Natural killer cell (primary cell): Measurements from ENCODE around the gene BTBD9. TPM values are rescaled to one million over a fixed set of nuclear protein-coding genes. Genes with fewer than 3 reads are reported as not detected.

Source experiments
- ATAC-seq, 3 donors: fragments of 150-1000 bp in 2 of 3; fragments of 200-7000 bp in 1 of 3; cut with Tn5 transposase; 1 replicate in 1 of 3; 2 replicates in 2 of 3; pipeline ENCODE4 v1.10.0; 2021; ENCODE audit warnings: mild to moderate bottlenecking in 2 of 3, moderate library complexity in 2 of 3
- DNase-seq, 2 donors: peaks; one replicate each; pipeline versions ENCODE4 v3.0.0 to v3.0.0-alpha.2; 2013 to 2021; ENCODE audit warnings: mixed read lengths in 1 of 2
- H3K27ac ChIP-seq: one replicate; pipeline ENCODE4 v1.5.1; 2013; ENCODE audit warnings: mild to moderate bottlenecking, low read length
- H3K27me3 ChIP-seq: one replicate; pipeline ENCODE4 v1.6.1; 2013; ENCODE audit warnings: low read length; ENCODE audit not compliant: control insufficient read depth, insufficient read depth
- H3K36me3 ChIP-seq: one replicate; pipeline ENCODE4 v1.6.1; 2013; ENCODE audit warnings: low read length; ENCODE audit not compliant: control insufficient read depth, insufficient read depth
- H3K4me1 ChIP-seq: one replicate; pipeline ENCODE4 v1.6.1; 2013; ENCODE audit warnings: low read length; ENCODE audit not compliant: control insufficient read depth, insufficient read depth
- H3K4me3 ChIP-seq: one replicate; pipeline ENCODE4 v1.5.1; 2013; ENCODE audit warnings: low read length
- H3K9me3 ChIP-seq: one replicate; pipeline ENCODE4 v1.6.1; 2013; ENCODE audit warnings: low read length; ENCODE audit not compliant: control insufficient read depth, insufficient read depth
- H3K27ac Mint-ChIP-seq, 2 donors: one replicate each; pipeline ENCODE4 v1.8.0; 2022; ENCODE audit warnings: mild to moderate bottlenecking in 2 of 2, mixed read lengths in 2 of 2, moderate library complexity in 1 of 2
- H3K27me3 Mint-ChIP-seq, 2 donors: one replicate each; pipeline ENCODE4 v1.8.0; 2022; ENCODE audit warnings: low read depth in 2 of 2, mixed read lengths in 2 of 2
- H3K36me3 Mint-ChIP-seq: one replicate; pipeline ENCODE4 v1.8.0; 2022; ENCODE audit warnings: mixed read lengths
- H3K4me1 Mint-ChIP-seq, 2 donors: one replicate each; pipeline ENCODE4 v1.8.0; 2022; ENCODE audit warnings: mixed read lengths in 2 of 2
- H3K4me3 Mint-ChIP-seq: one replicate; pipeline ENCODE4 v1.8.0; 2022; ENCODE audit warnings: mild to moderate bottlenecking, moderate library complexity, mixed read lengths
- H3K9me3 Mint-ChIP-seq, 2 donors: one replicate each; pipeline ENCODE4 v1.8.0; 2022; ENCODE audit warnings: mixed read lengths in 2 of 2
- CTCF ChIP-seq: fragments of 200-600 bp; IDR thresholded peaks from one replicate; pipeline ENCODE4 v1.8.0; 2022; ENCODE audit warnings: antibody characterized with exemption
- WGBS: methylation state at CpG from one replicate; pipeline ENCODE4 v1.1.7; 2013; ENCODE audit warnings: missing lambda C conversion rate; ENCODE audit not compliant: insufficient coverage; 5-methylcytosine and 5-hydroxymethylcytosine counted together
- intact Hi-C: fragments of 100-400 bp; cut with micrococcal nuclease; formaldehyde crosslinking; loops from one replicate; pipeline ENCODE4 v1.14.2; 2022
- total RNA-seq, 4 donors: library from RNA; stranded (reverse); fragments of 120-200 nt in 1 of 4; gene quantifications; one replicate each; pipeline versions ENCODE4 v1.2.3 to v1.2.4, GENCODE V29; 2013 to 2022

Gene BTBD9
- total RNA-seq, 3 donors from 2014 or later (not counting 1 experiment from before 2014, with no cell fraction given) = 51.6 to 70.3 (median 54.3) TPM

GRCh38 chr6:38549180-38549579 is 90.5 kb downstream of the BTBD9 start:
- Mint-ChIP-seq H3K4me3 (no peak overlapping the region), H3K27ac (no peak overlapping the region), H3K9me3 (no peaks in the 10 kb centered on the region), H3K4me1 (peaks cover 0 to 4% of the 10 kb centered on the region in 2 donors), H3K27me3 (no peaks in the 10 kb centered on the region), H3K36me3 (no peaks in the 10 kb centered on the region)
- 96% methylated on average over 2 of the region's 2 CpGs for WGBS
- H3K36me3 ChIP-seq = no peaks in the 10 kb centered on the region
- DNase-seq = no peak
- no peaks in the 10 kb centered on the region for H3K4me1 ChIP-seq
- no peak overlapping the region for H3K4me3 ChIP-seq
- no peaks in the 10 kb centered on the region for H3K9me3 ChIP-seq
- no peaks in the 10 kb centered on the region for H3K27me3 ChIP-seq
- no peak overlapping the region for H3K27ac ChIP-seq
- TF ChIP-seq CTCF = no peak
- intact Hi-C loops = no loop called here
- ATAC-seq = no peak

- no peak for DNase-seq
- no peaks in the 10 kb centered on the region for H3K27me3 Mint-ChIP-seq
Measured at GRCh38 chr6:38543022-38543421, 96.7 kb downstream of the BTBD9 start.

GRCh38 chr6:38542031-38542430 is 97.7 kb downstream of the BTBD9 start:
- WGBS = 98% methylated on average over 2 of the region's 2 CpGs

More at GRCh38 chr6:38543022-38543421, 96.7 kb downstream of the BTBD9 start:
- WGBS = 71% methylated on average over 2 of the region's 2 CpGs
- intact Hi-C loops = no loop called here
- no peak overlapping the region for H3K4me3 Mint-ChIP-seq
- H3K9me3 Mint-ChIP-seq = no peaks in the 10 kb centered on the region
- Histone ChIP-seq H3K27me3 (no peaks in the 10 kb centered on the region), H3K36me3 (no peaks in the 10 kb centered on the region), H3K27ac (no peak overlapping the region), H3K9me3 (no peaks in the 10 kb centered on the region), H3K4me3 (no peak overlapping the region), H3K4me1 (no peaks in the 10 kb centered on the region)
- no peak overlapping the region for H3K27ac Mint-ChIP-seq
- H3K36me3 Mint-ChIP-seq = no peaks in the 10 kb centered on the region
- H3K4me1 Mint-ChIP-seq = peaks cover 0 to 5% of the 10 kb centered on the region in 2 donors
- no peak for TF ChIP-seq CTCF
- no peak for ATAC-seq

More at GRCh38 chr6:38542031-38542430, 97.7 kb downstream of the BTBD9 start:
- Mint-ChIP-seq H3K27ac (no peak overlapping the region), H3K36me3 (no peaks in the 10 kb centered on the region), H3K27me3 (no peaks in the 10 kb centered on the region), H3K4me3 (no peak overlapping the region), H3K4me1 (peaks cover 0 to 5% of the 10 kb centered on the region in 2 donors), H3K9me3 (no peaks in the 10 kb centered on the region)
- intact Hi-C loops = no loop called here
- Histone ChIP-seq H3K4me1 (no peaks in the 10 kb centered on the region), H3K9me3 (no peaks in the 10 kb centered on the region), H3K36me3 (no peaks in the 10 kb centered on the region), H3K27me3 (no peaks in the 10 kb centered on the region), H3K27ac (no peak overlapping the region), H3K4me3 (no peak overlapping the region)
- no peak for TF ChIP-seq CTCF
- no peak for DNase-seq
- no peak for ATAC-seq
